DOHH2 (cell line): ENCODE data around the gene SLC27A6.

Experiments used
- CTCF ChIP-seq: fragments of 200-600 bp; sonication (generic); IDR thresholded peaks from one replicate; pipeline ENCODE4 v1.5.1; 2014; ENCODE audit warnings: antibody characterized with exemption, mild to moderate bottlenecking, low read depth, low read length; ENCODE audit not compliant: poor library complexity, severe bottlenecking
- EZH2phosphoT487 ChIP-seq: fragments of 200-600 bp; sonication (generic); IDR thresholded peaks from 2 replicates; pipeline ENCODE4 v1.6.1; 2017; ENCODE audit warnings: borderline replicate concordance, mild to moderate bottlenecking, antibody characterized with exemption, low read length, moderate library complexity, mixed read lengths

DNA sequence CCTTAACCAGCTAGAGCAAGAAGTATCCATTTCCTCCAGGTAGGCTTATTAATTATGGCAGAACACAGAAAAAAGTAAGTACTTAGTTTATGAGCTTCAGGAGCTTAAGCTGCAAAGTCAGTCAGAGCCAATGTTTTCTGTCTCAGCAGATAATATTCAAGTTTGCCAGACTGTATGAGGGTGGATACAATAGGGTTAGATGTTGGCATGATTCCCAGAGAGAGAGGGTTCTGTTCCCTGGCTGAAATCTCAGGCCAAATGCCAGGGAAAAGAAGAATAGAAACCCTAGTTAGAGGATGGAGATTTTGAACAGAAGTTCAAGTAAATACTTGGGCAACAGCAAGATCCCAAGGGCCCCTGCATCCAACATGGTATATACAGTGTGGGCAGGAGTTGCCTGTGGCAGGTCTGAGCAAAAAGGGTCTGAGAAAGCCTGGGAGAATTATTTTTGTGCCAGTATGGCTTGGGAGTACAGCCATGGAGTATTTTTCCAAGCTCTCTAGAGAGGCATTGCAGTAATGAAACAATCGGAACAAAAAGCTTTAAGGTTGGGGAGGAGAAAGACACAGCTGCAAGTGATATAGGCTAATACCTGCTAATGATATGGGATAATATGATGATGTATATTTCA is 98.3 kb downstream of the SLC27A6 start:
- TF ChIP-seq CTCF, result no peak
- no peak for TF ChIP-seq EZH2phosphoT487
